Right lobe of liver (tissue), 6 donors: Measurements from ENCODE around the gene MTHFD1L. TPM values are rescaled to one million over a fixed set of nuclear protein-coding genes. Genes with fewer than 3 reads are reported as not detected.
"Not testable (repeated sequence)": the region's sequence is repeated elsewhere in the genome, so short reads cannot be mapped to it uniquely, and the experiment has no call there.

Source experiments
- ATAC-seq, 4 donors: fragments of 200-7000 bp; cut with Tn5 transposase; one replicate each; pipeline ENCODE4 v1.9.1; 2020; ENCODE audit warnings: mild to moderate bottlenecking in 4 of 4, moderate library complexity in 4 of 4
- DNase-seq, 3 donors: peaks; one replicate each; pipeline ENCODE4 v3.0.0-alpha.2; 2020
- H3K27ac ChIP-seq, 3 donors: fragments of 200-600 bp; one replicate each; pipeline ENCODE4 v1.8.0; 2022
- H3K27me3 ChIP-seq, 2 donors: fragments of 200-600 bp; one replicate each; pipeline ENCODE4 v1.8.0; 2022
- H3K36me3 ChIP-seq, 4 donors: fragments of 200-600 bp; sonication (generic) in 1 of 4; one replicate each; pipeline versions ENCODE4 v1.5.1 to v1.8.0; 2017 to 2022; ENCODE audit warnings: control low read depth in 1 of 4
- H3K4me1 ChIP-seq, 4 donors: fragments of 200-600 bp; sonication (generic) in 1 of 4; one replicate each; pipeline versions ENCODE4 v1.5.1 to v1.8.0; 2017 to 2022; ENCODE audit warnings: control low read depth in 1 of 4
- H3K4me3 ChIP-seq, 3 donors: fragments of 200-600 bp; one replicate each; pipeline ENCODE4 v1.8.0; 2022
- H3K9me3 ChIP-seq, 4 donors: fragments of 200-600 bp; sonication (generic) in 1 of 4; one replicate each; pipeline versions ENCODE4 v1.5.1 to v1.8.0; 2017 to 2022; ENCODE audit warnings: control low read depth in 1 of 4
- CTCF ChIP-seq, 4 donors: fragments of 200-600 bp in 3 of 4; fragments of 450-650 bp in 1 of 4; IDR thresholded peaks; one replicate each; pipeline versions ENCODE4 v1.5.1 to v1.8.0; 2016 to 2022; ENCODE audit warnings: antibody characterized with exemption in 4 of 4, mild to moderate bottlenecking in 2 of 4
- POLR2A ChIP-seq: fragments of 450-650 bp; IDR thresholded peaks from one replicate; pipeline ENCODE4 v1.6.1; 2017; ENCODE audit warnings: antibody characterized with exemption, mild to moderate bottlenecking
- WGBS: methylation state at CpG from one replicate; pipeline ENCODE4 v1.1.6; 2018; ENCODE audit warnings: low coverage, low lambda C conversion rate; ENCODE audit not compliant: insufficient coverage; ENCODE audit errors: missing lambda C conversion rate; 5-methylcytosine and 5-hydroxymethylcytosine counted together
- intact Hi-C, 2 donors: fragments of 100-400 bp; cut with DNase I; formaldehyde crosslinking; loops; one replicate each; pipeline versions ENCODE4 v1.11.2 to v1.14.1; 2022
- total RNA-seq, 6 experiments: library from RNA; depleted of rRNA in 2 of 6; stranded (reverse); fragments of >200 nt in 2 of 6; fragmentation: NEBNext Ultra II Directional in 3 of 6; extraction: Animal tissue kit (Norgen Biotek cat#: 25700) in 3 of 6; gene quantifications; one replicate each; pipeline versions ENCODE4 v1.1.0 to v1.2.4, GENCODE V29; 2016 to 2023
- donor health status: DM: no; HTN: yes; CAD: no.
- donor health status: DM: no; HTN: no; CAD: no.
- donor health status: DM: no; HTN: no; CAD: no.
- donor health status: DM: no; HTN: yes; CAD: no.
- donor health status: DM: no; HTN: yes; CAD: no.

MTHFD1L gene
- total RNA-seq, 6 experiments from 2014 or later, result 1.7 to 11.5 (median 4.9) TPM

GRCh38 chr6:151041686-151042085, 176.2 kb downstream of the MTHFD1L start:
- WGBS, result 100% methylated on average over 5 of the region's 5 CpGs
- H3K27me3 ChIP-seq, result no peaks in the 10 kb centered on the region
- peak overlapping the region in 2 of 3 donors; percentile 53 to 57 for H3K27ac ChIP-seq
- H3K9me3 ChIP-seq, result no peaks in the 10 kb centered on the region
- H3K4me1 ChIP-seq, result no peaks in the 10 kb centered on the region
- no peak for TF ChIP-seq POLR2A
- TF ChIP-seq CTCF (IDR thresholded peaks at IDR 0.05), result no peak
- ATAC-seq (no peak), DNase-seq (no peak)
- H3K4me3 ChIP-seq, result no peak overlapping the region
- H3K36me3 ChIP-seq, result no peaks in the 10 kb centered on the region
- intact Hi-C loops, result no loop called here

GRCh38 chr6:151042911-151043330, 177.4 kb downstream of the MTHFD1L start:
- DNase-seq, H3K4me3 ChIP-seq, H3K4me1 ChIP-seq, H3K27ac ChIP-seq, intact Hi-C loops, H3K36me3 ChIP-seq, H3K27me3 ChIP-seq, ATAC-seq, H3K9me3 ChIP-seq: not testable (repeated sequence)
- WGBS, result 88% methylated on average over 6 of the region's 6 CpGs

GRCh38 chr6:151043944-151044343, 178.4 kb downstream of the MTHFD1L start:
- no peak for ATAC-seq
- no peak for DNase-seq
- 78% methylated on average over 1 of the region's 4 CpGs for WGBS
- H3K27me3 ChIP-seq, result no peaks in the 10 kb centered on the region
- H3K27ac ChIP-seq, result peak overlapping the region; percentile 69 to 90 (median 83)
- TF ChIP-seq CTCF (IDR thresholded peaks at IDR 0.05), result no peak
- no peak for TF ChIP-seq POLR2A
- H3K4me3 ChIP-seq, result no peak overlapping the region
- no peaks in the 10 kb centered on the region for H3K4me1 ChIP-seq
- H3K36me3 ChIP-seq, result no peaks in the 10 kb centered on the region
- no peaks in the 10 kb centered on the region for H3K9me3 ChIP-seq
- intact Hi-C loops, result no loop called here

- peak; percentile 89 to 97 (median 94) for DNase-seq
- peak; percentile 90 to 95 (median 94) for ATAC-seq
Observed at GRCh38 chr6:151044465-151045441, 179.3 kb downstream of the MTHFD1L start.

GRCh38 chr6:151045511-151046222, 180.2 kb downstream of the MTHFD1L start:
- H3K36me3 ChIP-seq, H3K9me3 ChIP-seq, intact Hi-C loops, H3K4me3 ChIP-seq, ATAC-seq, H3K4me1 ChIP-seq, H3K27me3 ChIP-seq: not testable (repeated sequence)
- peak in 1 of 3 donors; percentile 44 for DNase-seq
- H3K27ac ChIP-seq, result peak overlapping the region; percentile 69 to 90 (median 83)
- 53% methylated on average over 7 of the region's 7 CpGs for WGBS

More at GRCh38 chr6:151044465-151045441, 179.3 kb downstream of the MTHFD1L start:
- H3K4me1 ChIP-seq, result no peaks in the 10 kb centered on the region
- no peaks in the 10 kb centered on the region for H3K36me3 ChIP-seq
- H3K4me3 ChIP-seq, result peak overlapping the region in 2 of 3 donors; percentile 27 to 37
- TF ChIP-seq POLR2A (peak; percentile 58), CTCF (IDR thresholded peaks at IDR 0.05) (no peak)
- peak overlapping the region; percentile 69 to 90 (median 83) for H3K27ac ChIP-seq
- intact Hi-C loops, result no loop called here
- no peaks in the 10 kb centered on the region for H3K9me3 ChIP-seq
- whole genome bisulfite sequencing, result 38% methylated on average over 24 of the region's 26 CpGs
- H3K27me3 ChIP-seq, result no peaks in the 10 kb centered on the region
